Upper lobe of left lung (tissue), 4 donors: ENCODE measurements around the gene LRBA.

Experiments
- CTCF ChIP-seq, 6 experiments: fragments of 450-650 bp in 4 of 6; fragments of 200-600 bp in 2 of 6; sonication (generic) in 2 of 6; IDR thresholded peaks; one replicate each; pipeline ENCODE4 v1.5.1; 2016 to 2019; ENCODE audit warnings: antibody characterized with exemption in 6 of 6
- EP300 ChIP-seq, 4 donors: sonication (generic); formaldehyde crosslinking; IDR thresholded peaks; one replicate each; pipeline ENCODE4 v1.5.1; 2017; ENCODE audit warnings: antibody characterized with exemption in 4 of 4, control low read depth in 2 of 4
- POLR2A ChIP-seq, 4 donors: fragments of 450-650 bp; IDR thresholded peaks; one replicate each; pipeline ENCODE4 v1.5.1; 2016 to 2017; ENCODE audit warnings: antibody characterized with exemption in 4 of 4, mild to moderate bottlenecking in 2 of 4
- POLR2AphosphoS5 ChIP-seq, 2 donors: sonication (generic); formaldehyde crosslinking; IDR thresholded peaks; one replicate each; pipeline ENCODE4 v1.5.1; 2017; ENCODE audit warnings: antibody characterized with exemption in 2 of 2

- TF ChIP-seq POLR2AphosphoS5 (IDR thresholded peaks at IDR 0.05) (no peak), CTCF (IDR thresholded peaks at IDR 0.05) (no peak), EP300 (IDR thresholded peaks at IDR 0.05) (no peak), POLR2A (IDR thresholded peaks at IDR 0.05) (no peak)
Observed at GRCh38 chr4:150816491-150816890, 198.6 kb downstream of the LRBA start.
